ENCODE results near the gene IGF2BP2. TPM values are rescaled to one million over a fixed set of nuclear protein-coding genes. Genes with fewer than 3 reads are reported as not detected.

Gene IGF2BP2
- total RNA-seq, 1 donor from 2014 or later = 118 TPM

DNA sequence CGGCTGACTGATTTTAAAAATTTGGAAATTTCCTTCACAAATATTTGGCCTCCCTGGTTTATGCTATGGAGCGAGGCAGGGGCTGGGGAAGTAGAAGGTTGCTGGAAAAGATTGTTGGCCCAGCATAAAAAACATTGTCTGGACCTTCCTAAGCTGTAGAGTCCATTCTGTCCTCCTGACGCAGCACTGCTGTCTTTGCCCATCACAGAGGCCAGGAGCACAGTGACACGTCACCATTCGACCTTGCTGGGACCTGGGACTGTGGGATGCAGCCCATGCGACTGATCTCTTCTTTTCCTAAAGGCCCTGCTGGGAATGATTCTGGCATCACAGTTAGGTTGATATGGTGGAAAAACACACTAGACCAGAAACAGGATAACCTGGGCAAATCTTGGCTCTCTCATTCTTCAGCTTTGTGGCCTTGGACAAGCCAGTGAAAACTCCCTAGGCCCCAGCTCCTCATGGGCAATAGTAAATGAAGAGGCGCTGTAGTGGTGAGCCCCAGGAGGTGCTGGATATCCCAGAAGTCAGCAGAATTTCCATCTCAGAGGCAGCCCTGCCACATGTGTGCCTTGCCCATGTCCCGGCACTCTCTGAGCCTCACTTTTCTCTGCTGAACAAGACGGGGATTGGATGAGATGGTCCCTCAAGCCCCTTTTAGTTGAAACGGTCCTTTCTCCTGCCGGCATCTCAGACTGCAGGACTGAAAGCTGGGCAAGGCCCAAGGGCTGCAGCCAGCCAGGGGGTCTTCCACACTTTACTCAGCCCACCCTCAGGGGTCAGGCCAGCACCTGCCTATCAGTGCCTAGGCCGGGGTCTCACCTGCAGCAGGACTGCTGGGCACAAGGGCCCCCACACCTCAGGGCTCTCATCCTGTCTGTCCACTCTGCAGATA lies 169.2 kb downstream of the IGF2BP2 start:
- H3K36me3 Mint-ChIP-seq (ENCODE audit: unreplicated experiment) = no peaks in the 10 kb centered on the region
- TF ChIP-seq, protein P1, sequence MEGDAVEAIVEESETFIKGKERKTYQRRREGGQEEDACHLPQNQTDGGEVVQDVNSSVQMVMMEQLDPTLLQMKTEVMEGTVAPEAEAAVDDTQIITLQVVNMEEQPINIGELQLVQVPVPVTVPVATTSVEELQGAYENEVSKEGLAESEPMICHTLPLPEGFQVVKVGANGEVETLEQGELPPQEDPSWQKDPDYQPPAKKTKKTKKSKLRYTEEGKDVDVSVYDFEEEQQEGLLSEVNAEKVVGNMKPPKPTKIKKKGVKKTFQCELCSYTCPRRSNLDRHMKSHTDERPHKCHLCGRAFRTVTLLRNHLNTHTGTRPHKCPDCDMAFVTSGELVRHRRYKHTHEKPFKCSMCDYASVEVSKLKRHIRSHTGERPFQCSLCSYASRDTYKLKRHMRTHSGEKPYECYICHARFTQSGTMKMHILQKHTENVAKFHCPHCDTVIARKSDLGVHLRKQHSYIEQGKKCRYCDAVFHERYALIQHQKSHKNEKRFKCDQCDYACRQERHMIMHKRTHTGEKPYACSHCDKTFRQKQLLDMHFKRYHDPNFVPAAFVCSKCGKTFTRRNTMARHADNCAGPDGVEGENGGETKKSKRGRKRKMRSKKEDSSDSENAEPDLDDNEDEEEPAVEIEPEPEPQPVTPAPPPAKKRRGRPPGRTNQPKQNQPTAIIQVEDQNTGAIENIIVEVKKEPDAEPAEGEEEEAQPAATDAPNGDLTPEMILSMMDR (IDR thresholded peaks at IDR 0.05; ENCODE audit: partially characterized antibody, unreplicated experiment) = no peak
- DNase-seq = no peak
- H3K4me3 Mint-ChIP-seq (ENCODE audit: unreplicated experiment) = no peak overlapping the region
- peaks cover 12% of the 10 kb centered on the region for H3K9me3 Mint-ChIP-seq (ENCODE audit: unreplicated experiment)
- H3K4me1 Mint-ChIP-seq (ENCODE audit: low read depth, unreplicated experiment) = no peaks in the 10 kb centered on the region
- no peak overlapping the region for H3K27ac Mint-ChIP-seq (ENCODE audit: unreplicated experiment)
- H3K27me3 Mint-ChIP-seq (ENCODE audit: unreplicated experiment) = peaks cover 2% of the 10 kb centered on the region

DNA sequence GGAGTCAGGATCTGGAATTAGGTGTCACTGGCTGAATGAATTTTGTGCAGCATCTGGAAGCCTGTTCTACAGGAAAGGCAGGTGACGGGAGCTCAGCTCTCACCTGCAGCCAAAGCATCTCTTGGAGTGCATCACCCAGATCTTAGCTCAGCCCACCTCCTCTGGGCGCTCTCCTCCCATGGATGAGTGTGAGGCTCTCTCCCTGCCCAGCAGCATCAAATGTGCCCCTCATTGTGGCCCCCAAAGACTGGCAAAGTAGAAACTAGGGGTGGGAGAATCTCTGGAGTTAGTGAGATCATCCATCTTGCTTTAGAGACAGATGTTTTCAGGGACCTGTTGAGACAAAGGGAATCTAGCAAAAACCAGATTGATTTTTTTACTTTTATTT lies 170.1 kb downstream of the IGF2BP2 start:
- H3K4me1 Mint-ChIP-seq (ENCODE audit: low read depth, unreplicated experiment) = no peaks in the 10 kb centered on the region
- no peaks in the 10 kb centered on the region for H3K36me3 Mint-ChIP-seq (ENCODE audit: unreplicated experiment)
- TF ChIP-seq, protein P1 (IDR thresholded peaks at IDR 0.05; ENCODE audit: partially characterized antibody, unreplicated experiment) = no peak
- DNase-seq = no peak
- peaks cover 2% of the 10 kb centered on the region for H3K27me3 Mint-ChIP-seq (ENCODE audit: unreplicated experiment)
- H3K4me3 Mint-ChIP-seq (ENCODE audit: unreplicated experiment) = no peak overlapping the region
- no peak overlapping the region for H3K27ac Mint-ChIP-seq (ENCODE audit: unreplicated experiment)
- peaks cover 10% of the 10 kb centered on the region for H3K9me3 Mint-ChIP-seq (ENCODE audit: unreplicated experiment)

DNA sequence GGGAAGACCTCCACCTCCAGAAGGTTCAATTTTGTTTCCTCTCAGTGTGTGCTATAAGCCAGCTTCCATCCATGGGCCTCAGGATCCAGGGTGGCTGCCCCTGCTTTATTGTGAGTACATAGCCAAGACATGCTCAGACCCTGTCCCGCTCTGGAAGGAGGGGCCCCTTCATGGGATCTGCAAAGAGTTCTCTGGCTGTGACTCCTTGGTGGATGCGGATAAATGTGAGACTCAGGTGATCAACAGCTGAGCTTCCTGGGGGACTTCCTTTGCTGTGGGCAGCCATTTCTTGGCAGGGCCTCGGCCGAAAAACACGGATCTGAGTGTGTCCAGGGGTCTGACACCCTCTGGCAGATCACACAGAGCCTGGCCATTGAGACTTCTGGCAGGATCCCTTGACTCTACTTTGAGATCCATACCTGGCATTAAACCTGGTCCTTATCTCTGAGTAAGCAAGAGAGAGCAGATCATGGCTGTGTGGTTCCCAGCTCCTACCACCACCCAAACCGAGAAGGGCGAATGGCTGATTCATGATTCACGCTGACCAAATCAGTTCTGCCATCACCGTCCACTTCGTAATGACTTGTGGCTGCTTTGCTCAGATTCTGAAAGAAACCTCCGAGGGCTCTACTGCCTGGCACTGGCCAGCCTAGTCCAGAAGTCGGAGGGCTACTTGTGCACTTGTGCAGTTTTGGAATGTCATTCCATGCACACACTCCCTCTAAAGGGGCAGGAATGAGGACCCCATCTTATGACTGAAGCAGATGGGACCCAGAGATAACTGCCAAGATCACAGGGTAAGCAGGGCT lies 170.7 kb downstream of the IGF2BP2 start:
- no peak overlapping the region for H3K4me3 Mint-ChIP-seq (ENCODE audit: unreplicated experiment)
- no peaks in the 10 kb centered on the region for H3K36me3 Mint-ChIP-seq (ENCODE audit: unreplicated experiment)
- peaks cover 2% of the 10 kb centered on the region for H3K27me3 Mint-ChIP-seq (ENCODE audit: unreplicated experiment)
- peaks cover 10% of the 10 kb centered on the region for H3K9me3 Mint-ChIP-seq (ENCODE audit: unreplicated experiment)
- no peak overlapping the region for H3K27ac Mint-ChIP-seq (ENCODE audit: unreplicated experiment)
- DNase-seq = no peak
- TF ChIP-seq, protein P1 (IDR thresholded peaks at IDR 0.05; ENCODE audit: partially characterized antibody, unreplicated experiment) = no peak
- no peaks in the 10 kb centered on the region for H3K4me1 Mint-ChIP-seq (ENCODE audit: low read depth, unreplicated experiment)

GRCh38 chr3:185651971-185652370 lies 172.9 kb downstream of the IGF2BP2 start:
- no peak for DNase-seq
- peaks cover 6% of the 10 kb centered on the region for H3K36me3 Mint-ChIP-seq (ENCODE audit: unreplicated experiment)

More at GRCh38 chr3:185651971-185652370, 172.9 kb downstream of the IGF2BP2 start:
- peaks cover 11% of the 10 kb centered on the region for H3K9me3 Mint-ChIP-seq (ENCODE audit: unreplicated experiment)
- no peak overlapping the region for H3K4me3 Mint-ChIP-seq (ENCODE audit: unreplicated experiment)
- peaks cover 3% of the 10 kb centered on the region for H3K27me3 Mint-ChIP-seq (ENCODE audit: unreplicated experiment)
- no peak overlapping the region for H3K27ac Mint-ChIP-seq (ENCODE audit: unreplicated experiment)
- H3K4me1 Mint-ChIP-seq (ENCODE audit: low read depth, unreplicated experiment) = peaks cover under 1% of the 10 kb centered on the region
- TF ChIP-seq, protein P1 (IDR thresholded peaks at IDR 0.05; ENCODE audit: partially characterized antibody, unreplicated experiment) = no peak
